OCI-LY1 (cell line): Measurements from ENCODE around the gene HACD3.

Experiments used
- H2AFZ ChIP-seq: fragments of 200-600 bp; sonication (generic), shearing (Covaris generic); 2 replicates; pipeline ENCODE4 v1.6.0; 2014; ENCODE audit warnings: antibody characterized with exemption, mild to moderate bottlenecking, low read length
- H3F3A ChIP-seq: fragments of 200-600 bp; sonication (generic), shearing (Covaris generic); 2 replicates; pipeline ENCODE4 v1.6.0; 2014; ENCODE audit warnings: mild to moderate bottlenecking, antibody characterized with exemption, low read length, moderate library complexity; ENCODE audit not compliant: insufficient read depth
- H3K27ac ChIP-seq: fragments of 200-600 bp; sonication (generic); 2 replicates; pipeline ENCODE4 v1.5.1; 2014; ENCODE audit warnings: low read length, mixed run types, mild to moderate bottlenecking, low read depth; ENCODE audit not compliant: poor library complexity, severe bottlenecking
- H3K27me3 ChIP-seq: fragments of 200-600 bp; sonication (generic); 2 replicates; pipeline ENCODE4 v1.6.0; 2014; ENCODE audit warnings: antibody characterized with exemption, mild to moderate bottlenecking, low read length, moderate library complexity; ENCODE audit not compliant: insufficient read depth
- H3K36me3 ChIP-seq: fragments of 200-600 bp; sonication (generic); 2 replicates; pipeline ENCODE4 v1.6.1; 2014; ENCODE audit warnings: mild to moderate bottlenecking, antibody characterized with exemption, low read length, moderate library complexity, mixed read lengths; ENCODE audit not compliant: insufficient read depth
- H3K4me1 ChIP-seq: fragments of 200-600 bp; sonication (generic); 2 replicates; pipeline ENCODE4 v1.5.1; 2014; ENCODE audit warnings: mild to moderate bottlenecking, low read length, moderate library complexity; ENCODE audit not compliant: insufficient read depth, severe bottlenecking
- H3K4me2 ChIP-seq: fragments of 200-600 bp; sonication (generic), shearing (Covaris generic); 2 replicates; pipeline ENCODE4 v1.6.1; 2014; ENCODE audit warnings: low read length
- H3K4me3 ChIP-seq: fragments of 200-600 bp; sonication (generic); 2 replicates; pipeline ENCODE4 v1.5.1; 2014; ENCODE audit warnings: low read length, low read depth, mild to moderate bottlenecking, mixed read lengths; ENCODE audit not compliant: poor library complexity, severe bottlenecking
- H3K79me2 ChIP-seq: fragments of 200-600 bp; shearing (Covaris generic); 2 replicates; pipeline ENCODE4 v1.6.1; 2016; ENCODE audit warnings: mixed run types, low read length, mixed read lengths; ENCODE audit not compliant: insufficient read depth
- H3K9ac ChIP-seq: fragments of 200-600 bp; sonication (generic), shearing (Covaris generic); 2 replicates; pipeline ENCODE4 v1.6.1; 2014; ENCODE audit warnings: mild to moderate bottlenecking, low read length, mixed read lengths
- H3K9me2 ChIP-seq: fragments of 200-600 bp; sonication (generic), shearing (Covaris generic); 2 replicates; pipeline ENCODE4 v1.6.1; 2014; ENCODE audit warnings: low read depth, mild to moderate bottlenecking, low read length, mixed read lengths
- H3K9me3 ChIP-seq: fragments of 200-600 bp; shearing (Covaris generic); 2 replicates; pipeline ENCODE4 v1.6.1; 2014; ENCODE audit warnings: low read length, mixed read lengths
- H4K20me1 ChIP-seq: fragments of 200-600 bp; sonication (generic), shearing (Covaris generic); 2 replicates; pipeline ENCODE4 v1.6.0; 2016; ENCODE audit warnings: mild to moderate bottlenecking, low read length; ENCODE audit not compliant: insufficient read depth
- EZH2 ChIP-seq: fragments of 200-600 bp; sonication (generic), shearing (Covaris generic); IDR thresholded peaks from 2 replicates; pipeline ENCODE4 v1.8.0; 2017; ENCODE audit warnings: borderline replicate concordance, mixed run types, mild to moderate bottlenecking, antibody characterized with exemption, low read length, moderate library complexity, mixed read lengths
- TF ChIP-seq, protein P1 (sequence below): fragments of 200-600 bp; sonication (generic), shearing (Covaris generic); IDR thresholded peaks from 2 replicates; pipeline ENCODE4 v1.5.1; 2017; ENCODE audit warnings: mild to moderate bottlenecking, antibody characterized with exemption, low read length, moderate library complexity, mixed read lengths

Gene HACD3

DNA sequence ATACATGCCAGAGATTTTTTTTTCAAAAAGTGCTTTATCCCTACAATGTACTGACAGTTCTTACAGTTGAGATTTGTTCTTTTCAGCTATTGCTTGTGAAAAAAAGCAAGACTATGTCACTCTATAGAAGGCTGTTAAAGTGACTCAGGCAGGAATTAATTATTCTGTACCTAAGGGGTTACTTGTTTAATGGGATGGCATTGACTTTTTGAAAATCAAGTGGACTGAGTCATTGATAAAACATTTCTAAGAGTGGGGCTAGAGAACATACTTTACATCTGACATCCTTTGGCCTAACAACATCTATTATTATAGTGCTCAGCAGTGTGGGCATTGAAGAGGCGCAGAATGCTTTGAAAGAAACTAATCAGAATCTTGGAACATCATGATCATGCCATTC is 46.4 kb downstream of the HACD3 start:
- no peaks in the 10 kb centered on the region for H3K79me2 ChIP-seq
- H4K20me1 ChIP-seq = no peaks in the 10 kb centered on the region
- H3K4me3 ChIP-seq = no peak overlapping the region
- peaks cover 83% of the 10 kb centered on the region for H3K36me3 ChIP-seq
- H3F3A ChIP-seq = no peaks in the 10 kb centered on the region
- no peak overlapping the region for H3K27ac ChIP-seq
- no peak overlapping the region for H3K9ac ChIP-seq
- H3K27me3 ChIP-seq = no peaks in the 10 kb centered on the region
- TF ChIP-seq, protein P1, sequence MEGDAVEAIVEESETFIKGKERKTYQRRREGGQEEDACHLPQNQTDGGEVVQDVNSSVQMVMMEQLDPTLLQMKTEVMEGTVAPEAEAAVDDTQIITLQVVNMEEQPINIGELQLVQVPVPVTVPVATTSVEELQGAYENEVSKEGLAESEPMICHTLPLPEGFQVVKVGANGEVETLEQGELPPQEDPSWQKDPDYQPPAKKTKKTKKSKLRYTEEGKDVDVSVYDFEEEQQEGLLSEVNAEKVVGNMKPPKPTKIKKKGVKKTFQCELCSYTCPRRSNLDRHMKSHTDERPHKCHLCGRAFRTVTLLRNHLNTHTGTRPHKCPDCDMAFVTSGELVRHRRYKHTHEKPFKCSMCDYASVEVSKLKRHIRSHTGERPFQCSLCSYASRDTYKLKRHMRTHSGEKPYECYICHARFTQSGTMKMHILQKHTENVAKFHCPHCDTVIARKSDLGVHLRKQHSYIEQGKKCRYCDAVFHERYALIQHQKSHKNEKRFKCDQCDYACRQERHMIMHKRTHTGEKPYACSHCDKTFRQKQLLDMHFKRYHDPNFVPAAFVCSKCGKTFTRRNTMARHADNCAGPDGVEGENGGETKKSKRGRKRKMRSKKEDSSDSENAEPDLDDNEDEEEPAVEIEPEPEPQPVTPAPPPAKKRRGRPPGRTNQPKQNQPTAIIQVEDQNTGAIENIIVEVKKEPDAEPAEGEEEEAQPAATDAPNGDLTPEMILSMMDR = no peak
- no peak for TF ChIP-seq EZH2
- H2AFZ ChIP-seq = no peak overlapping the region
- no peaks in the 10 kb centered on the region for H3K9me2 ChIP-seq
- no peaks in the 10 kb centered on the region for H3K4me1 ChIP-seq
- H3K9me3 ChIP-seq = no peaks in the 10 kb centered on the region
- no peak overlapping the region for H3K4me2 ChIP-seq

DNA sequence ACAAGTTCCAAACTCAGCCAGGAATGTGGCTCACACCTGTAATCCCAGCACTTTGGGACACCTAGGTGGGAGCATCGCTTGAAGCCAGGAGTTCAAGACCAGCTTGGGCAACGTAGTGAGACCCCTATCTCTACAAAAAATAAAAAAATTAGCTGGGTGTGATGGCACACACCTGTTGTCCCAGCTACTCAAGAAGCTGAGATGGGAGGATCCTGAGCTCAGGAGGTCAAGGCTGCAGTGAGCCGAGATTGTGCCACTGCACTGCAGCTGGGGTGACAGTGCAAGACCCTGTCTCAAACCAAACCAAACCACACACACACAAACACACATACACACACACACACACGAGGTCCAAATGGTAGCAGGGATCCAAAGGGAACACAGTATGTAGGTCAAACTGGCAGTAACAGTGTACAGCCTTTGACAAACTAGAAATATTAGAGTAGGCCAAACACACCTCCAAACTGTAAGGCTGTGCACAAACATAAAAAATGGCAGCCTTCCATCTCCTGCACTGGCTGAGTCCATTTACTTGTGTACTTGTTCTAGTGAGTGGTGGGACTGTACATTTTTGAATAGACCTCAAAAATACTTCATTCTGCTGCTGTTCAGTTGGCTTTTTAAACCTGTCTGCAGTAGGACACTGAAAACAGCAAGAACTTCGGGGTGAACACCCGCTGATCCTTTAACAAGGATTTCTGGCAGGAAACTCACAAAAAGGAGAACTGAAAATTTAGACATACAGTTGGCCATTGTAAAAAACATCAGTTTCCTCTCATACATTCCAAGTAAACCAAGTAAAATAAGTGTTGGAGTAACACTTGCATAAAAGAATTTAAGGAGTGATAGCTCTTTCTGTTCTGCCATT is 47.1 kb downstream of the HACD3 start:
- Histone ChIP-seq H3K4me1 (no peaks in the 10 kb centered on the region), H3K27ac (no peak overlapping the region), H3K79me2 (no peaks in the 10 kb centered on the region), H3K9me3 (no peaks in the 10 kb centered on the region), H3K4me3 (no peak overlapping the region), H3K36me3 (peaks cover 83% of the 10 kb centered on the region), H3K9me2 (no peaks in the 10 kb centered on the region), H3K9ac (no peak overlapping the region), H3K27me3 (no peaks in the 10 kb centered on the region), H4K20me1 (no peaks in the 10 kb centered on the region), H3F3A (no peaks in the 10 kb centered on the region), H2AFZ (no peak overlapping the region), H3K4me2 (no peak overlapping the region)
- TF ChIP-seq EZH2 = no peak
- TF ChIP-seq, protein P1 = no peak

DNA sequence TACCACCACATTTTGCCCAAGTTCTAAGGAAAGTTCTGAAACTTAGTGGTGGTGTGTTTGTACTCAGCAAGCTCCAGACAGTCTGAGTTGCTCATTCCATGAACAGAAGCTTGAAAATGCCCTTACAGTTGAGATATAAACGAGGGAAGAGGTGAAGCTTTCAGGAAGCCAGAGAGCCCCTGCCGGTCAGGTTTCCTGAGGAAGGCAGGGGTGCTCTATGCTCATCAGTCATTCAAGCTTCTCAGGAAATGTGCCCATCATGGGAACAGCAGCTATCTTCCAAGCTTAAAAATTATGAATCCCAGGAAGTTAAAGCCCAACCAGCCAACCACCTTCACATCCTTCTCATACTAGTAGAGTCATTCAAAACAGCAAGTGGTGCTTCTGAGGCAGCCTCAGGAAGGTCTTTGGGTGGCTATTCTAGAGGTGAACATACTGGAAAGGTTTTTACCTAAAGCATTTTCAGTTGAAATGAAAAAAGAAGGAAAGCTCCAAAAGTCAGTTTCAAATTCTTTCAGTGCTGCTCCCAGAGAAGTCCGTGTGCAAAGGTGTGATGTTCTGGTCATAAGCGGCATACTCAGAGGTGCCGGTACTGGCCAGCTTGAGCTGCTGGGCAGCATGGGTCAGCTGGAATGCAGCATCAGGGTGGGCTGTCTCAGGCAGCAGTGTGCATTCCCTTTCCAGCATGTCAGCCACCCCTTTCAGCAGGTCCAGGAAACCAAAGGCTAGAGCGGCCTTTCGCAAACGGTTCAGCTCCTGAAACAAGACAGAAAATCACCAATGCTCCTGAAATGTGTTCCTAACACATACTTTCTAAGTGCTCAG is 48.9 kb downstream of the HACD3 start:
- H3K9ac ChIP-seq = no peak overlapping the region
- H3K9me3 ChIP-seq = no peaks in the 10 kb centered on the region
- no peak overlapping the region for H3K4me2 ChIP-seq
- no peaks in the 10 kb centered on the region for H3F3A ChIP-seq
- H3K4me1 ChIP-seq = peaks cover 10% of the 10 kb centered on the region
- H2AFZ ChIP-seq = no peak overlapping the region
- H3K27ac ChIP-seq = no peak overlapping the region
- H3K79me2 ChIP-seq = no peaks in the 10 kb centered on the region
- no peak overlapping the region for H3K4me3 ChIP-seq
- peaks cover 91% of the 10 kb centered on the region for H3K36me3 ChIP-seq
- no peaks in the 10 kb centered on the region for H3K9me2 ChIP-seq
- TF ChIP-seq, protein P1 = no peak
- TF ChIP-seq EZH2 = no peak
- H4K20me1 ChIP-seq = no peaks in the 10 kb centered on the region
- H3K27me3 ChIP-seq = no peaks in the 10 kb centered on the region
